HepG2 (cell line): ENCODE data around the gene LPCAT4. TPM values are rescaled to one million over a fixed set of nuclear protein-coding genes. Genes with fewer than 3 reads are reported as not detected.

ENCODE experiments used
- CHD2 ChIP-seq: IDR thresholded peaks from 2 replicates; pipeline ENCODE4 v1.6.1; 2011; ENCODE audit warnings: low read depth, low read length, improper control_type of control experiment
- ESRRA ChIP-seq: sonication (generic); formaldehyde crosslinking; IDR thresholded peaks from 2 replicates; pipeline ENCODE4 v1.5.1; 2020; ENCODE audit warnings: mild to moderate bottlenecking, low read depth, missing genetic modification reagents
- FOSL2 ChIP-seq: sonication (generic); formaldehyde crosslinking; IDR thresholded peaks from 2 replicates; pipeline ENCODE4 v1.4.0; 2020; ENCODE audit warnings: missing genetic modification reagents
- GRHL1 ChIP-seq: sonication (generic); formaldehyde crosslinking; conservative IDR thresholded peaks from 2 replicates; pipeline ENCODE4 v1.8.0; 2022; ENCODE audit warnings: missing genetic modification reagents
- HMGA1 ChIP-seq: sonication (generic); formaldehyde crosslinking; conservative IDR thresholded peaks from 2 replicates; pipeline ENCODE4 v1.4.0; 2020; ENCODE audit warnings: missing genetic modification reagents
- IKZF5 ChIP-seq: IDR thresholded peaks from 2 replicates; pipeline ENCODE4 v1.6.1; 2018; ENCODE audit warnings: missing genetic modification reagents, mild to moderate bottlenecking, missing compliant biosample characterization
- KDM5A ChIP-seq: fragments of 200-600 bp; sonication (generic); IDR thresholded peaks from 2 replicates; pipeline ENCODE4 v1.7.0; 2018; ENCODE audit warnings: antibody characterized with exemption, mild to moderate bottlenecking, low read length, borderline replicate concordance
- NFE2L1 ChIP-seq: sonication (generic); formaldehyde crosslinking; IDR thresholded peaks from 2 replicates; pipeline ENCODE4 v1.4.0; 2020; ENCODE audit warnings: missing genetic modification reagents, mild to moderate bottlenecking, borderline replicate concordance
- NKX3-1 ChIP-seq: sonication (generic); formaldehyde crosslinking; IDR thresholded peaks from 2 replicates; pipeline ENCODE4 v1.5.0; 2020; ENCODE audit warnings: missing genetic modification reagents
- POLR2AphosphoS5 ChIP-seq: IDR thresholded peaks from 2 replicates; pipeline ENCODE4 v1.6.1; 2012; ENCODE audit warnings: low read depth, low read length
- SAP130 ChIP-seq: IDR thresholded peaks from 2 replicates; pipeline ENCODE4 v1.6.1; 2016; ENCODE audit warnings: low read depth
- THAP8 ChIP-seq: sonication (generic); formaldehyde crosslinking; IDR thresholded peaks from 2 replicates; pipeline ENCODE4 v1.5.1; 2020; ENCODE audit warnings: missing genetic modification reagents, mild to moderate bottlenecking, borderline replicate concordance
- XRCC5 ChIP-seq: fragments of 200-400 bp; formaldehyde crosslinking; optimal IDR thresholded peaks from 2 replicates; pipeline ENCODE3; 2017; ENCODE audit warnings: mild to moderate bottlenecking, low read length
- ZBTB33 ChIP-seq: sonication (generic); formaldehyde crosslinking; IDR thresholded peaks from 2 replicates; pipeline ENCODE4 v1.4.0; 2020; ENCODE audit warnings: missing genetic modification reagents
- ZFP91 ChIP-seq: sonication (generic); formaldehyde crosslinking; IDR thresholded peaks from 2 replicates; pipeline ENCODE4 v1.9.0; 2022; ENCODE audit warnings: missing genetic modification reagents, mild to moderate bottlenecking, borderline replicate concordance
- ZNF546 ChIP-seq: sonication (generic); formaldehyde crosslinking; conservative IDR thresholded peaks from 2 replicates; pipeline ENCODE4 v1.8.1; 2023; ENCODE audit warnings: mild to moderate bottlenecking, missing genetic modification reagents
- ZNF556 ChIP-seq: sonication (generic); formaldehyde crosslinking; IDR thresholded peaks from 2 replicates; pipeline ENCODE4 v1.4.0; 2020; ENCODE audit warnings: mild to moderate bottlenecking, missing genetic modification reagents, borderline replicate concordance
- ZNF652 ChIP-seq: IDR thresholded peaks from 2 replicates; pipeline ENCODE4 v1.6.1; 2016; ENCODE audit warnings: low read depth, borderline replicate concordance
- ZNF724P ChIP-seq: sonication (generic); formaldehyde crosslinking; IDR thresholded peaks from 2 replicates; pipeline ENCODE4 v1.8.0; 2022; ENCODE audit warnings: missing genetic modification reagents, borderline replicate concordance
- ZSCAN12 ChIP-seq: sonication (generic); formaldehyde crosslinking; IDR thresholded peaks from 2 replicates; pipeline ENCODE4 v1.9.0; 2021; ENCODE audit warnings: mild to moderate bottlenecking, missing genetic modification reagents
- ZSCAN21 ChIP-seq: sonication (generic); formaldehyde crosslinking; IDR thresholded peaks from 2 replicates; pipeline ENCODE4 v1.8.0; 2022; ENCODE audit warnings: mild to moderate bottlenecking, missing genetic modification reagents, moderate library complexity, borderline replicate concordance
- polyA plus RNA-seq, 8 experiments: library from polyadenylated mRNA; depleted of rRNA in 3 of 8; stranded (reverse) in 7 of 8; unstranded in 1 of 8; fragments of >200 nt; fragmentation: Illumina TruSeq in 4 of 8; extraction: Trizol in 4 of 8; gene quantifications; 2 replicates each; pipeline versions ENCODE4 v1.2.1 to v1.2.3, GENCODE V29; 2011 to 2016; ENCODE audit warnings: low read depth in 4 of 8, missing spikeins in 1 of 8, mixed read lengths in 1 of 8; ENCODE audit not compliant: insufficient read depth in 1 of 8
- total RNA-seq, 5 experiments: library from RNA; depleted of rRNA; stranded (reverse); fragments of >200 nt; fragmentation: Illumina TruSeq; extraction: Trizol; gene quantifications; 2 replicates each; pipeline ENCODE4 v1.2.3, GENCODE V29; 2016; ENCODE audit warnings: low read depth in 1 of 5

LPCAT4 gene
- total and polyA plus RNA-seq, 2 of the 13 experiments (the other 11 are each of a cell fraction or from before 2014, with no cell fraction given), result 8.1 to 57.1 TPM

GRCh38 chr15:34367101-34368081, at the start of gene LPCAT4 (continued):
- TF ChIP-seq ZNF724P, result peak; percentile 19; the same call in 1 of the 2 replicates
- TF ChIP-seq NKX3-1 (CRISPR knock-in tag), result no peak
- TF ChIP-seq POLR2AphosphoS5, result peak; percentile 81
- no peak for TF ChIP-seq CHD2
- no peak for TF ChIP-seq HMGA1 (CRISPR knock-in tag)
- TF ChIP-seq KDM5A, result peak; percentile 50; the same call in 1 of the 2 replicates
- no peak for TF ChIP-seq XRCC5
- TF ChIP-seq IKZF5 (CRISPR knock-in tag), result peak; percentile 81
- TF ChIP-seq ZBTB33 (CRISPR knock-in tag), result peak; percentile 39; the same call in 1 of the 2 replicates
- peak; percentile 42; the same call in 1 of the 2 replicates for TF ChIP-seq ESRRA (CRISPR knock-in tag)
- TF ChIP-seq FOSL2 (CRISPR knock-in tag), result peak; percentile 41
- TF ChIP-seq THAP8, result no peak
- peak; percentile 72; the same call in 1 of the 2 replicates for TF ChIP-seq ZNF556
- peak; percentile 67 for TF ChIP-seq SAP130 (CRISPR knock-in tag)
- peak; percentile 88; the same call in 1 of the 2 replicates for TF ChIP-seq ZNF546
- no peak for TF ChIP-seq GRHL1 (CRISPR knock-in tag)
- TF ChIP-seq ZFP91, result peak; percentile 87; the same call in 1 of the 2 replicates
- no peak for TF ChIP-seq ZSCAN12 (CRISPR knock-in tag)
- peak; percentile 59 for TF ChIP-seq ZSCAN21 (CRISPR knock-in tag)
- no peak for TF ChIP-seq NFE2L1
- TF ChIP-seq ZNF652 (CRISPR knock-in tag), result no peak; the same call in 1 of the 2 replicates
